ENCODE results near the gene MAT1A.

- TF ChIP-seq POLR2AphosphoS5 (IDR thresholded peaks at IDR 0.05; ENCODE audit: borderline replicate concordance, low read depth, low read length) = no peak
- no peak for TF ChIP-seq EZH2 (IDR thresholded peaks at IDR 0.05)
Observed at GRCh38 chr10:80324086-80324485, 34.6 kb upstream of the MAT1A start.
